Measurements from ENCODE around the gene ZNF423.

GRCh38 chr16:49514073-49514980, 341.6 kb downstream of the ZNF423 start:
- TF ChIP-seq CTCF (IDR thresholded peaks at IDR 0.05; ENCODE audit: low read depth, low read length, poor library complexity, severe bottlenecking) (no peak), EZH2phosphoT487 (IDR thresholded peaks at IDR 0.05; ENCODE audit: borderline replicate concordance, low read length) (no peak)

Data from DOHH2 (cell line).